Measurements from ENCODE around the gene XXYLT1.

The XXYLT1 gene

GRCh38 chr3:195119461-195120266 is 151.3 kb downstream of the XXYLT1 start:
- CTCF ChIA-PET: interaction anchor here (0.6 to 11.3 kb wide), 13 partner anchors 9 to 483 kb away, joined by 3 to 107 read pairs (median 4); partner anchors contain the start of genes FAM43A and LSG1
- DNase-seq (ENCODE audit: low read depth, low spot score): peak; percentile 53
- TF ChIP-seq CTCF (IDR thresholded peaks at IDR 0.05; ENCODE audit: insufficient read depth, low read length, missing control alignments): no peak

GRCh38 chr3:195118671-195119070 is 152.3 kb downstream of the XXYLT1 start:
- no peak overlapping the region for H3K4me3 ChIP-seq (ENCODE audit: low read depth, low read length)
- ChIA-PET CTCF (interaction anchor here (2.3 to 11.3 kb wide), 5 partner anchors 10 to 435 kb away, joined by 10 to 107 read pairs (median 24); partner anchors contain the start of gene FAM43A), POLR2A (interaction anchor here (0.6 to 0.9 kb wide), 2 partner anchors 21 to 432 kb away, joined by 3 to 4 read pairs; no protein-coding TSS in a partner anchor)
- no peak for TF ChIP-seq CTCF (IDR thresholded peaks at IDR 0.05; ENCODE audit: insufficient read depth, low read length, missing control alignments)
- DNase-seq (ENCODE audit: low read depth, low spot score): no peak

More at GRCh38 chr3:195119461-195120266, 151.3 kb downstream of the XXYLT1 start:
- POLR2A ChIA-PET: interaction anchor here (0.6 to 1.4 kb wide), 5 partner anchors 22 to 448 kb away, joined by 3 to 9 read pairs (median 4); partner anchors contain the start of genes FAM43A and LSG1
- no peak overlapping the region; the same call in 1 of the 2 replicates for H3K4me3 ChIP-seq (ENCODE audit: low read depth, low read length)

GRCh38 chr3:195117978-195118581 is 152.9 kb downstream of the XXYLT1 start:
- CTCF ChIA-PET: interaction anchor here (2.3 to 11.3 kb wide), 4 partner anchors 10 to 434 kb away, joined by 10 to 107 read pairs (median 32); partner anchors contain the start of gene FAM43A
- TF ChIP-seq CTCF (IDR thresholded peaks at IDR 0.05; ENCODE audit: insufficient read depth, low read length, missing control alignments): no peak
- no peak overlapping the region for H3K4me3 ChIP-seq (ENCODE audit: low read depth, low read length)
- no peak for DNase-seq (ENCODE audit: low read depth, low spot score)
- POLR2A ChIA-PET: interaction anchor here (0.9 kb wide), 1 partner anchor 432 kb away, joined by 4 read pairs; no protein-coding TSS in a partner anchor

- no peak for DNase-seq (ENCODE audit: low read depth, low spot score)
- H3K4me3 ChIP-seq (ENCODE audit: low read depth, low read length): no peak overlapping the region
- ChIA-PET POLR2A (no interaction called here), CTCF (interaction anchor here (0.6 to 11.3 kb wide), 3 partner anchors 11 to 434 kb away, joined by 3 to 107 read pairs (median 3); no protein-coding TSS in a partner anchor)
- no peak for TF ChIP-seq CTCF (IDR thresholded peaks at IDR 0.05; ENCODE audit: insufficient read depth, low read length, missing control alignments)
Observed at GRCh38 chr3:195116407-195117185, 154.4 kb downstream of the XXYLT1 start.

- no peak overlapping the region for H3K4me3 ChIP-seq (ENCODE audit: low read depth, low read length)
- ChIA-PET POLR2A (no interaction called here), CTCF (interaction anchor here (0.7 to 11.3 kb wide), 4 partner anchors 10 to 445 kb away, joined by 3 to 107 read pairs (median 10); no protein-coding TSS in a partner anchor)
- no peak for TF ChIP-seq CTCF (IDR thresholded peaks at IDR 0.05; ENCODE audit: insufficient read depth, low read length, missing control alignments)
- DNase-seq (ENCODE audit: low read depth, low spot score): no peak
Observed at GRCh38 chr3:195115600-195116406, 155.2 kb downstream of the XXYLT1 start.

Data from AG04449 (cell line).